GM19351 (cell line): Measurements from ENCODE around the gene PHC3.

Experiments
- ATAC-seq: cut with Tn5 transposase; IDR thresholded peaks from one replicate; pipeline ENCODE4 v1.9.1; 2021; ENCODE audit warnings: mild to moderate bottlenecking, moderate library complexity; ENCODE audit not compliant: unreplicated experiment

The PHC3 gene

DNA sequence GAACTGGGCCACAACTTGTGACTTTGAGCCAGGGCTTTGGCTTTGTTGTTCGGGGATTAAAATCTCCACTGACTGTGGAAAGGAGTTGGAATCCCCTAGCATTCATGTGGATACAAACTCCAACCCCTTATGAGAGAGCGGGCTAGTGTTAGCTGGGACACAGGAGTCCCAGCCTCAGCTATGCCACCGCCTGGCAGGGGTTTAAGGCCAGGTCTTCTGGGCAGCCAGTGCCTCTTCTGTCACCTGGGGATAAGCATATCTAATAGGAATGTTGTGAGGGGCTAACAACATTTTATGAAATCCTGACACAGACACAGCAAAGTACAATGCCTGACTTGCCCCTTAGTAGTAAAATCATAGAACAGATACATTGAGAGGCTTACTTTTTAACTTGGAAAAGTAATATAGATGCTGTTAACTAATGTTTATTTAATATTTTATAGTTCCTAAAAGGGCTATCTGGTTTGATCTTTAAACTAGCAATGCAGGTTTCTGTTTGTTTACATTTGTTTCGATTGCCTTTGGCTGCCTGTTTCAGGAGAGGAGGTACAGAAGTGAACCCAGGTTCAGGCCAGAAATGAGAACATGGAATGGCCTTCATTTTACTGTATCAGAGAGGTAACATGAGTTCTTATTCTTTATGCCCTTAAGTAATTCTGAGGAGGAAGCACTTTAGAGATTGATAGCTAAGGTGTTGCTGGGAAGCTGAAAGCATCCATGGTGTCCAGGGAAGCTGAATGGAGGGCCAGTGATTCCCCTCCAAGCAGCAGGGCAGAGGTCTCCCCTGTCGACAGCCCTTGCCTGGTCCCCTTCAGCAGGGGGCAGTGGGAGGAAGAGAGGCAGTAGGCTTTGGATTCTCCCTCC is 135.0 kb downstream of the PHC3 start:
- ATAC-seq: no peak

DNA sequence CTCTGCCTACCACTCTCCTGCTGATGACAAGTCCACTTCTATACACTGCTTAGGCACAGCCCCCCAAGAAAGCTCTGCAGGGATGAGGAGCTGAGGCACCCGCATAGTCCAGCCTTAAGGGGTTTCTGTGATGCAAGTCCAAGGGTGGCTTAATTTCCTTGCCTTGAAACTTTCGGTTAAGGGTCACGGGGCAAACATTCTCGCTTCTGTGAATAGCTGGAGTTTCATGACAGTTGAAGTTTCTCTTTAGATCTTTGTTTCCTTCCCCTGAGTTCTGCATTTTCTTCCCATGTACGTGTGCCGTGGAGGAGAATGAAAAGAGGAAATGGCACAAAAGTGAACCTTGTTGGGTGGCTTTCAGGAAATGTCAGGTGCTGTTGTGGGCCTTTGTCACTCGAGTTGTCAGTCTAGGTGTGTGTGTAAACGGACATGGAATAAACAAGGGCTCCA is 136.7 kb downstream of the PHC3 start:
- ATAC-seq: peak; percentile 79

DNA sequence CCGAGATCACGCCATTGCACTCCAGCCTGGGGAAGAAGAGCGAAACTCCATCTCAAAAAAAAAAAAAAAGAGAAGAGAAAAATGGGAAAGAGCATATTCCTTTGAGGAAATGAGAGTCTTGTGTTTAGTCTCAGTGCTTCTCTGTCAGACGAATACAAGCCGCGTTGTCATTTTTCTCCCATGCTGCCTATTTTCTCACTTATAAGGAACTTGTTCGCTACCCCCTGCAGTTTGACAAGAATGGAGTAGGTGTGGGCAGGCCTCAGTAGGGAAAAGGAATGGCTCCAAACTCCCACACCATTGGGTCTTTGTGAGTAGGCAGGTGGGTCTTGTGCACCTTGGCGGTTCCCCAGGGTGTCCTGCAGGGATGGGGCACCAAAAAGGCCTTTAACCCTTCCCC is 137.3 kb downstream of the PHC3 start:
- ATAC-seq: no peak

DNA sequence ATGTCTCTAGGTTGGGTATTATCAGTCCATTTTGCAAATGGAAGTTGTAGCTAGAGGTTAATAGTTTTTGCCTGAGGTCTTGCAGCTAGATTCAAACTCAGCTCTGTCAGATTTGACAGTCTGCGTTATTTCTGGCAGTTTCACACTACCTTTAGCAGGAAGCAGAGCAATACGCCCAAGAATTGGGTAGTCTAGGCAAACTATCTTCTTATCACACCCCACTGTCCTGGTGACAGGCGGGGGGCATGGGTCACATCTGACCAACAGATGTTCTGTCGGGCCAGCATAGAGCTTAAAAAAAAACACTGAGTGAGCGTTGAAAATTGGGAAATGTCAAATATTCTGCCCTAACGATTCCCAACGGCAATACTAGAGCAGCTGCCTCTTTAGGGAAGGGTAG is 138.0 kb downstream of the PHC3 start:
- no peak for ATAC-seq

DNA sequence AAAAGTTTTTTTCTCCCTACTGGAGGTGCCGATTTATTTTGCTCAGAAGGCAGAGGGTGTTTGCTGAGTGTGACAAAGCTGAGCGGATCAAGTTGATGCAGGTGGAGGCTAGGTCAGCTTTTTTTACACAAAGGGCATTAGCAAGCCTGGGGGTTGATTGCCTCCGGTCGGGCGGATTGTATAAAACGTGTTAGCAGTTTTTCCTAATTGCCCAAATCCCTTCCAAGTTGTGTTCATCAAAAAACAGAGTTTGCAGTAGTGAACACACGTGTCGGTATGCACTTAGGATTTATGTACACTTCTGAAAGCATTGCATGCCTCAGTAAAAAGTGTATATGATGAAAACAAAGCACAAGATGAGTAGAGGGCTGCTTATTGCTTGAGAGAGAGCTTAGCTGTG is 141.1 kb downstream of the PHC3 start:
- ATAC-seq: no peak

DNA sequence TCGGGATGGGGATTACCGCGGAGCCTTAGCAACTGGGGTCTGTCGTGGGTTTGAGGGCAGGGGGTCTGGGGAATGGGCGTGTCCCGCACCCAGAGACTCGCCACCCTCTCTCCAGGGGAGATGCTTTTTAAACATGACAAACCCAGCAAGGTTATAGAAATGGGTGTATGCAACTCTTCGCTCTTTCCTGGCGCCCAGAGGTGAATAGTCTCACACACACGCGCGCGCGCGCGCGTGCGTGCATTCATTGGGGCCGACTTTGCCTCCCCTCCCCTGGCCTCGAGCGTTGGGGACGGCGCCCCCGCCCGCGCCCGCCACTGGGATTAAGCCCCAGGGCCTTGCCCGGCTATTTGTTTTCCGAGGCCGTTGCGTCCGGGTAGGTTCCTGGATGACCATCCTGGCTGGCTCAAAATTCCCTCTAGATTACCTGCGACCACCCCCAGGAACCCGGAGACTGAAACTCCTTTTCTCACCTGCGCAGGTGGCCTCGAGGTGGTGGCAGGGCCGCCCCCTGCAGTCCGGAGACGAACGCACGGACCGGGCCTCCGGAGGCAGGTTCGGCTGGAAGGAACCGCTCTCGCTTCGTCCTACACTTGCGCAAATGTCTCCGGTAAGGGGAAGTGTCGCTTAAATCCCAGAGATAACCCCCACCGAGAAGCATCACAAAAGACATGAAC is 143.0 kb downstream of the PHC3 start:
- ATAC-seq: peak; percentile 17
